ENCODE measurements around the gene XRN2. TPM values are rescaled to one million over a fixed set of nuclear protein-coding genes. Genes with fewer than 3 reads are reported as not detected.

The XRN2 gene
- total RNA-seq, 1 donor from 2014 or later, result 92.0 TPM

DNA sequence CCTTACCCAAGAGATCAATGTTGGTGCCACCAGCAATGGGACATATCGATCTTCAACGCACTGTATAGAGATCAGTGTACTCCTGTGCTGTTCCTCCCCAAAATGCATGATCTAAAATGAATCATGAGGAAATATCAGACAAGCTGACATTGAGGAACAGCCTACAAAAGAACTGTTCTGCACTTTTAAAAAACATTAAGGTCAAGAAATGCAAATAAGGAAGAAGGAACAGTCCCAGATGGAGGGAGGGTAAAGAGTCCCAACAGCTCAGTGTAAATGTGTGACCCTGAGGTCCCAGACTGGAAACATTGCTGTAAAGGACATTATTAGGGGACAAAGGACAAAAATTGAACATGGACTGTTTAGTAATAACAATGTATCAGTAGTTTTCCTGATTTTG, 24.3 kb upstream of the XRN2 start:
- intact Hi-C loops (cut with micrococcal nuclease), result no loop called here
- Mint-ChIP-seq H3K27me3 (peaks cover 20% of the 10 kb centered on the region), H3K27ac (no peak overlapping the region), H3K4me3 (no peak overlapping the region), H3K4me1 (no peaks in the 10 kb centered on the region), H3K9me3 (no peaks in the 10 kb centered on the region), H3K36me3 (ENCODE audit: low read depth) (no peaks in the 10 kb centered on the region)
- no peak for DNase-seq

DNA sequence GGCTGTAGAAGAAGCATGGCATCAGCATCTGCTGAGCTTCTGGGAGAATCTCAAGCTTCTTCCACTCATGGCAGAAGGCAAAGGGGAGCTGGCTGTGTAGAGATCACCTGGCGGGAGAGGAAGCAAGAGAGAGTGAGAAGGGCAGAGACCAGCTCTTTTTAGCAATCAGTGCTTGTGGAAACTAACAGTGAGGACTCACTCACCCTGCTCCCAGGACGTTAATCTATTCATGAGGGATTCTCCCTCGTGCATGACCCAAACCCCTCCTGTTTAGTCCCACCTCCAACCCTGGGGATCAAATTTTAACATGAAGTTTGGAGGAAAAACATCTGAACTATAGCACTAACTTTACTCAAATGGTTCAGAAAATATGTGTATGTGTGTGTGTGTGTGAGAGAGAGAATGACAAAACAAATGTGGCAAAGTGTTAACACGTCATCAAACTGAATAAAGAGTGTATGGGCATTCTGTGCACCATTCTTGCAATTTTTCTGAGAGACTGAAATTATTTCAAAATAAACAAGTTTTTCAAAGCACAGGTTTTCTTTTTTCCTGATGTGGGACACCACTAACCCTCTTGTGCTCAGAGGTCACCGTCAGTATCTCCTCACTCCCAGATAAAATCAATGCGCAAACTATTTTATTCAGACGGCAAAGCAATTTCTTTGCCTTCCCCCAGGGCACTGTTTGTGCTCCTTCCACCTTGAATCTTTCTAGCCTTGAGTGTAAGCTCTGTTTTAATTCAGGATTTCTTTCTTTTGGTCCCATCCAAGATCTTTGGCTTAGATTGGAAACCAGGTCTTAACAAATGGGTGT, 23.2 kb upstream of the XRN2 start:
- no peak for DNase-seq
- intact Hi-C loops (cut with micrococcal nuclease), result no loop called here
- no peak overlapping the region for H3K4me3 Mint-ChIP-seq

DNA sequence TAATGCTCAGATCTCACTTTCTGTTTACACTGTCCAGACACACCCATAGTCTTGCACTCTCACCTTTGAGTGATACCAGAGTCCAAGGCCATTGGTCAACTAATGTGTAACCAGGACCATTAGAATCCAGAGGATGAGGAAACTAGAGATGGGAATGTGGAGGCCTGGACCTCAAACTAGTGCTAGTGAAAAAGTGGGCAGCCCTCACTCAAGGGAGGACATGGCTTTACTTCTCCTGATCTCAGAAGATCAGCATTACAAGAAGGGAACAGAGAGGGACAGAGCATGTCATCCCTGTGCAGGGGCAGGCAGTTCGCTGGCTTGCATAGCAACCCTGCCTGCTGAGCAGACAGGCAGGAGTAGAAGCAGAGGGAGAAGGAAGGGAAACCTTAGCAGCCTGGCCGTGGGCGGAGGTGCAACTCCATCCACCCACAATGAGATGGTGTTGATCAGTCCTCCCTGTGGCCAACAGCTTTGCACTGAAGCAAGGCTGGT, 22.6 kb upstream of the XRN2 start:
- Mint-ChIP-seq H3K36me3 (ENCODE audit: low read depth) (no peaks in the 10 kb centered on the region), H3K27me3 (peaks cover 20% of the 10 kb centered on the region), H3K4me3 (no peak overlapping the region), H3K27ac (no peak overlapping the region), H3K4me1 (no peaks in the 10 kb centered on the region), H3K9me3 (peaks cover 2% of the 10 kb centered on the region)
- intact Hi-C loops (cut with micrococcal nuclease), result no loop called here
- no peak for DNase-seq

More for the DNA sequence above, 23.2 kb upstream of the XRN2 start:
- no peaks in the 10 kb centered on the region for H3K36me3 Mint-ChIP-seq (ENCODE audit: low read depth)
- H3K27ac Mint-ChIP-seq, result no peak overlapping the region
- H3K9me3 Mint-ChIP-seq, result no peaks in the 10 kb centered on the region
- H3K27me3 Mint-ChIP-seq, result peaks cover 20% of the 10 kb centered on the region
- no peaks in the 10 kb centered on the region for H3K4me1 Mint-ChIP-seq

DNA sequence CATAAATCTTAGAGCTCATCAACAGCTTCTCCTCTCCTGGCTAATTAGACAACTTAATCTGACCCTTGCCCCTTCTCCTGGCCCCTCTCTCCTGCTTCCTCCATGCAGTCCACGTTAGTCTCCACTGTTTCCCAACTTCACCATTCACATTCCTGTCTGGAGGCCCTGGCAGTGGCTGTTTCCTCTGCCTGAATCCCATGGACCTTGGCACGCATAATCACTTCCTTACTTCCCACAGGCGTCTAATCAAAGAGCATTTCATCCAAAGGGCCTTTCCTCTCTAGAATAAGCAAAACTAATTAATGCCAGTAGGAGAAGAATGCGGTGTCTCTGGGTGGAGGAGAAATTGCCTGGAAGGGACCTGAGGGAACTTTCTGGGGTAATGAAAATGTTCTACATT, 16.4 kb upstream of the XRN2 start:
- H3K36me3 Mint-ChIP-seq (ENCODE audit: low read depth), result no peaks in the 10 kb centered on the region
- H3K27me3 Mint-ChIP-seq, result peaks cover 22% of the 10 kb centered on the region
- no peak overlapping the region for H3K4me3 Mint-ChIP-seq
- intact Hi-C loops (cut with micrococcal nuclease), result no loop called here
- H3K4me1 Mint-ChIP-seq, result no peaks in the 10 kb centered on the region
- no peak for DNase-seq
- H3K27ac Mint-ChIP-seq, result no peak overlapping the region
- peaks cover 6% of the 10 kb centered on the region for H3K9me3 Mint-ChIP-seq

DNA sequence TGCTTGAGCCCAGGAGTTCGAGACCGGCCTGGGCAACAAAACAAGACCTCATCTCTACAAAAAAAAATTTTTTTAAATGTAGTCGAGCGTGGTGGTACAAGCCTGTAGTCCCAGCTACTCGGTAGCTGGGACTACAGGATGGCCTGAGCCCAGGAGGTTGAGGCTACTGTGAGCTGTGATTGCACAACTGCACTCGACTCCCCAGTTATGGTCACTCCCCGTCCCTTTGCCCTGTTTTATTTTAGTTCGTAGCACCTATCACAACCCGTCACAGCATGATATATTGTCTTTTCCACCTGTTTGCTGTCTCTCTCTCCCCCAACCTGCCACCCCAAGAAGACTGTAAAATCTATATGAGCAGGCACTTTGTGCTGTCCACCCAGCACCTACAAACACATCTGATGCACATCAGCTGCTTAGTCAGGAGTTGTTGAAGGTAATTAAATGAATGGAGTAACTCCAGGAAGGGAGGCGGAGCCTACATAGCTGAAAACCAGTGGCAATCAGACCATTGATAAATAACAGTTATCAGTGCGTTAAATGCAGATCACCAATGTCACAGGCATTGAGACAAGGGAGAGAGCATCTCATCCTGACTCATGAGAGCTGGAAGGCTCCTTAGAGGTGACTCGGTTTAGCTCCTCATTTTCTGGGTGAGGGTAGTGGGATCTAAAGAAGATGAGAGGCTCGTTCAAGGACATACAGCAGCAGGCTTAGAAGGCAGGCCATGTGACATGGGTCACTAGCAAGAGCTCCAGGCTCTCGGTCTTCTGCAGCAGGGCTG, 14.4 kb upstream of the XRN2 start:
- peaks cover 6% of the 10 kb centered on the region for H3K9me3 Mint-ChIP-seq
- intact Hi-C loops (cut with micrococcal nuclease), result no loop called here
- H3K27ac Mint-ChIP-seq, result no peak overlapping the region
- H3K27me3 Mint-ChIP-seq, result peaks cover 20% of the 10 kb centered on the region
- no peaks in the 10 kb centered on the region for H3K4me1 Mint-ChIP-seq
- DNase-seq, result no peak
- H3K4me3 Mint-ChIP-seq, result no peak overlapping the region
- no peaks in the 10 kb centered on the region for H3K36me3 Mint-ChIP-seq (ENCODE audit: low read depth)

DNA sequence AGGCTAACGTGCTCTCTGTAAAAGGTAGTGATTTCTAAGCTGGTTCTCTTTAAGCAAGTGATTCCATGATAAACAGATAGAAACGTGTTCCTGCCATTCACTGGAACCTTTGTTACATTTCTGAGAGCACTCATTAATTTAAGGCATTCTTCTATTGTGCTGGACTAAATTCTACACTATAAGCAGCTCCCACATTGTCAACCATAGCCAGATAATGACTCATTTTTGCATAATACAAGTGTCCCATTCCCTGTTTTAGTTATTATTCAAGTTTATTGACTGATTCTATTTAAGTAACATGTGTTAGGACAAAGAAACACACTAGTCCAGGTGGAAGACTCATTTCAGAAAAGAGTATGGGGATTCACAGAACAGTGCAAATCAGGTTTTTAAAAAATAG, 13.5 kb upstream of the XRN2 start:
- H3K9me3 Mint-ChIP-seq, result peaks cover 6% of the 10 kb centered on the region
- no peak overlapping the region for H3K4me3 Mint-ChIP-seq
- peaks cover 22% of the 10 kb centered on the region for H3K27me3 Mint-ChIP-seq
- intact Hi-C loops (cut with micrococcal nuclease), result no loop called here
- DNase-seq, result no peak
- no peak overlapping the region for H3K27ac Mint-ChIP-seq
- H3K4me1 Mint-ChIP-seq, result no peaks in the 10 kb centered on the region
- H3K36me3 Mint-ChIP-seq (ENCODE audit: low read depth), result no peaks in the 10 kb centered on the region

DNA sequence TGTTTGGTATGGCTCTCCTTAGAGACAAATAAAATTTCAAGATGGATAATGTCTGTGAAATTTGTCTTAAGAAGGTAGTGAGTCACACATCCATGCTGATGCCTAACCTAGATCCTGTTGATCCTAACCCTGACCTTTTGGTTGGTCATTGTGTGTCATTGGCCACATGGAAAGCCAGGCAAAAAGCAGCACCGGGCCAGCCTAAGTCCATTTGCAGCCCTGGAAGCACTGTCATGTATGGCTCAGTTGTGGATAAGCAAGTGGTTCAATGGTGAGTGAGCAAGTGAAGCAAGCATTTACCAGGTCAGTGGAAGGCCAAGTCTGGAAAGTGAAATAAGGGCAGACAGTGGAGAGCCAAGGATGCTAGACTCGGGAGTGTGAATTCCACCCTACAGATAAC, 12.1 kb upstream of the XRN2 start:
- Mint-ChIP-seq H3K27me3 (peaks cover 28% of the 10 kb centered on the region), H3K4me1 (no peaks in the 10 kb centered on the region), H3K4me3 (no peak overlapping the region), H3K27ac (no peak overlapping the region), H3K9me3 (no peaks in the 10 kb centered on the region), H3K36me3 (ENCODE audit: low read depth) (no peaks in the 10 kb centered on the region)
- intact Hi-C loops (cut with micrococcal nuclease), result no loop called here
- DNase-seq, result no peak

DNA sequence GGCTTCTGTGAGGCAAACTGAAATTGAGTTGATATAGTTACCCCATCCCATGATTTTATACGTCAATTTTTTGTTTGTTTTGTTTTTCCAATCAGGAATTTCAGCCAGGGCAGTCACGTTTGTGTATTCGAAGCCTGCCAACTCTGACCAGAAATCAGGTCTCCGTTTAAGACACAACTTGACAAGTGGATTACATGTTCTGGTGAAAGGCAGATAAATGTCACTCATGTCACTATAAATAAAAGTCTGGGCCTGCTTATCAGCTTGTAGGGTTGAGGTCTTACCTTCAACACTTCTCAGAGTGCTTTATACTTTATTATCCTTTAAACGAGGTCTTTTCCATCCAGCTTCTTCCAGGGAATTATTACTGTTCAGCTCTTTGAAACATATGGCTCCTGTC, 8.4 kb upstream of the XRN2 start:
- H3K9me3 Mint-ChIP-seq, result no peaks in the 10 kb centered on the region
- intact Hi-C loops (cut with micrococcal nuclease), result no loop called here
- H3K27ac Mint-ChIP-seq, result no peak overlapping the region
- no peaks in the 10 kb centered on the region for H3K4me1 Mint-ChIP-seq
- DNase-seq, result no peak
- H3K4me3 Mint-ChIP-seq, result no peak overlapping the region
- H3K36me3 Mint-ChIP-seq (ENCODE audit: low read depth), result no peaks in the 10 kb centered on the region
- peaks cover 19% of the 10 kb centered on the region for H3K27me3 Mint-ChIP-seq

DNA sequence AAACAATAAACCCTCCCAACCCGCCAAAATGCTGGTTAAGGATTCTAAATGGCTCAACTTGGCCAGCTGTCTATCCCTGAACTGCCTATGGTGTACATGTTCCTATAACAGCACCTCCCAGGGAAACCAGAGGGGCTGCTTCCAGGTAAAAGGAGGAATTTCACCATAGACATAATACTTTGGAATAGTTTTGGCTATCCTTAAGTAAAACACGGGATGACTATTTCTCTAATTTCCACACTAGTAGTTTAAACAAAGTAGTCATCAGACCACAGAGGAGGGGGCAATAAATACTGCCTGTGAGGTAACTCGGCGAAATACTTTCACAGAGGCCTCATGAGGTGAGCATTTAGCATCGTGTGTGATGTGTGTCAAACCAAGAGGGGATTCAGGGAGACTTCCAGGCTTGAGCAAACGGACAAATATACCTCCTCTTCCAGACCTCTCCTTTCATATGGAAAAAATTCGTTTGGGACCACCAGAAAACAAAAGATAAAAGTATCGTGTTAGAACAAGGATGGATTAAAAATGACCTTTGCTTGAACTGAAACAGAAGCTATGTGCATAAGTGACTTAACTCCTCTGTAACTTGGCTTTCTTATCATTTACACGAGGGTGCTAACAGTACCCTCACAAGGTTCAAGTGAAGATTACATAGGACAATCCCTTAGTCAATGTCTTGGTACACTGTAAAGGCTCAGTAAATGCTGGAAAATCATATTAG, 1.0 kb upstream of the XRN2 start:
- no peak for DNase-seq
- peaks cover 24% of the 10 kb centered on the region for H3K4me1 Mint-ChIP-seq
- intact Hi-C loops (cut with micrococcal nuclease), result loop anchor here (5.0 to 10.0 kb wide), 2 partner anchors 63 to 175 kb away; partner anchors contain the start of gene KIZ
- peaks cover 28% of the 10 kb centered on the region for H3K36me3 Mint-ChIP-seq (ENCODE audit: low read depth)
- peak overlapping the region; percentile 97 for H3K4me3 Mint-ChIP-seq
- H3K27ac Mint-ChIP-seq, result peak overlapping the region; percentile 99
- H3K27me3 Mint-ChIP-seq, result no peaks in the 10 kb centered on the region
- H3K9me3 Mint-ChIP-seq, result no peaks in the 10 kb centered on the region

DNA sequence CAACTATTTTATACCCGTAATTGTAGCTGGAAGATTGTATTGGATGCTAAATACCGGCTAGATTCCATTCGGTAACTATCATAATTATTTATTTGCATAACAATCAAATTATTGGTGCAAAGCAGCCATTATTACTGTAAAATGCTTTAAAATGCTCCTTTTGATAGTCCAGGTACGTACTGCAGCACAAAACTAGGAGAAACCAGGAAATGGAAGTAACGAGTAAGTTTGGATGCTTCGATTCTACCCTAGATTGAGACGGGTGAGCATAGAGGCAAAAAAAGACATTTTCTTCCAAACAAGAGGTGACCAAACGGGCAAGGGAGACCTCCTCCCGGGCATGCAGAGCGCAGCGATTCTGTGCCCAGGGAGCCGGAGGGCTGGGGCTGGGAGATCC, 469 bp upstream of the XRN2 start:
- intact Hi-C loops (cut with micrococcal nuclease), result loop anchor here (1.0 to 10.0 kb wide), 4 partner anchors 62 to 1250 kb away; partner anchors contain the start of genes CFAP61, CRNKL1 and KIZ
- Mint-ChIP-seq H3K27ac (peak overlapping the region; percentile 99), H3K9me3 (no peaks in the 10 kb centered on the region), H3K4me3 (peak overlapping the region; percentile 97), H3K27me3 (no peaks in the 10 kb centered on the region), H3K36me3 (ENCODE audit: low read depth) (peaks cover 33% of the 10 kb centered on the region), H3K4me1 (peaks cover 27% of the 10 kb centered on the region)
- no peak for DNase-seq

DNA sequence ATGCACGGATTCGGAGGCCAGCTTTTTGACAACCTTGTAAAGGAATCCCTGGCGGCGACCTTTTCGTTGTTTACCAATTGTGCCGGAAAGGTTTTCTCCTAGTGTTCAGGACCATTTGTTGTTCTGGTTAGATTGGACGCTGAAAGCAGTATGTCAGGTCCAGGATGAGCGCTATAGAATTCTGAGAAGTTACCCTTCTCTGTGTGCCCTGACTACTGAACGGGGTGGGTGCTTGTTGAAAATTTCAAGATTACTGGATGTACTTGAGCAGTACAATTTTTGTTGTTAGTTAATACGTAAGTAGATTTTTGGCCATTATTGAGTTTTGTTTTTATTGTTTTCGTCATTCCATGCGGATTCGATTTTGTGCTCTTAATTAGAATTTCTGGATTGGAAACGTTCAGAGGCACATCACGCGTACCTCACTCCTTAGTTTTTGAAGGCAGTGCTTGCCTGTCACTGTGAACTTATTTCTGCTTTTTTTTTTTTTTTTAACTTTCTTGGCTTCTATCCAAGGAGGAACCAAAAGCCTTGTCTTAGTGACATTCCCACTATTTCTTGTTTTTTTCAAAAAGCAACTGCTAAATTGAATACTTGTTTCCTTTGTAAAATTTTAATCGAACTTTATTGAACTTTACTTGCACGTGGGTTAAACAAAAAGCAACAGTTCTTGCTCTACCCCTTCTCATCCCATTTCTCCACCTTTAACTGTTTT, 898 bp downstream of the XRN2 start:
- Mint-ChIP-seq H3K9me3 (peaks cover 6% of the 10 kb centered on the region), H3K4me3 (peak overlapping the region; percentile 97), H3K27ac (peak overlapping the region; percentile 99), H3K4me1 (peaks cover 37% of the 10 kb centered on the region), H3K36me3 (ENCODE audit: low read depth) (peaks cover 45% of the 10 kb centered on the region), H3K27me3 (no peaks in the 10 kb centered on the region)
- no peak for DNase-seq
- intact Hi-C loops (cut with micrococcal nuclease), result loop anchor here (1.0 to 10.0 kb wide), 5 partner anchors 27 to 1252 kb away; partner anchors contain the start of genes CFAP61, CRNKL1 and KIZ

DNA sequence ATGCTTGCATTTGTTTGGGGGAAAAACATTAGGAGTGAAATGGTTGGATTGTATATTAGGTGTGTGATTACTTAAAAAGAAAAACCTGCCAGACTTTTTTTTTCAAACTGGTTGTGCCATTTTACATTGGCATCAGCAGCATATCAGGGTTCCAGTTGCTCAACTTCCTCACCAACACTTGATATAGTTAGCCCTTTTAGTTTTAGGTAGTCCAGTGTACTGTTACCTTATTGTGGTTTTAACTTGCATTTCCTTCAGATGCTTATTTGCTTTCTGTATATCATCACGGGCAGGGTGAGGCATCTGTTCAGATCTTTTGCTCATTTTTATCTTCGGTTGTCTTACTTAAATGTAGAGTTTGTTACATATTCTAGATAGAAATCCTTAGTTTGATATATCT, 5.2 kb downstream of the XRN2 start:
- Mint-ChIP-seq H3K27me3 (no peaks in the 10 kb centered on the region), H3K27ac (no peak overlapping the region), H3K36me3 (ENCODE audit: low read depth) (peaks cover 64% of the 10 kb centered on the region), H3K4me3 (no peak overlapping the region), H3K4me1 (peaks cover 50% of the 10 kb centered on the region), H3K9me3 (peaks cover 6% of the 10 kb centered on the region)
- DNase-seq, result no peak
- intact Hi-C loops (cut with micrococcal nuclease), result loop anchor here (10.0 kb wide), 1 partner anchor 56 kb away; no protein-coding TSS in a partner anchor

Measured in activated CD4-positive, alpha-beta T cell treated with anti-CD3 and anti-CD28 coated beads, Interleukin-2, amount 10 ng/mL, durations not matched to agents 24 days and 14 days (primary cell).